Fibroblast of skin of right quadriceps (primary cell): ENCODE data around the gene MTHFD2L.

ENCODE experiments used
- DNase-seq: peaks from one replicate; pipeline ENCODE4 v3.0.0-alpha.2; 2013

Gene MTHFD2L

GRCh38 chr4:74133786-74134499 lies 24.0 kb upstream of the MTHFD2L start:
- DNase-seq, result peak; percentile 90

GRCh38 chr4:74134500-74134852 lies 23.4 kb upstream of the MTHFD2L start:
- DNase-seq, result no peak

- no peak for DNase-seq
Observed at GRCh38 chr4:74146581-74147129, 11.3 kb upstream of the MTHFD2L start.

- no peak for DNase-seq
Observed at GRCh38 chr4:74148205-74148604, 9.7 kb upstream of the MTHFD2L start.

GRCh38 chr4:74152836-74153235 lies 5.1 kb upstream of the MTHFD2L start:
- no peak for DNase-seq

- DNase-seq, result no peak
Observed at GRCh38 chr4:74156521-74156920, 1.4 kb upstream of the MTHFD2L start.

GRCh38 chr4:74157154-74157553 lies 764 bp upstream of the MTHFD2L start:
- peak; percentile 32 for DNase-seq

GRCh38 chr4:74158466-74159142 lies 686 bp downstream of the MTHFD2L start:
- DNase-seq, result no peak

- DNase-seq, result no peak
Observed at GRCh38 chr4:74159143-74159709, 1.3 kb downstream of the MTHFD2L start.

- DNase-seq, result peak; percentile 23
Observed at GRCh38 chr4:74161666-74162450, 3.9 kb downstream of the MTHFD2L start.

- no peak for DNase-seq
Observed at GRCh38 chr4:74166135-74166534, 8.2 kb downstream of the MTHFD2L start.

- DNase-seq, result no peak
Observed at GRCh38 chr4:74166818-74167217, 8.9 kb downstream of the MTHFD2L start.

GRCh38 chr4:74167585-74167984 lies 9.7 kb downstream of the MTHFD2L start:
- no peak for DNase-seq

GRCh38 chr4:74168841-74169240 lies 10.9 kb downstream of the MTHFD2L start:
- no peak for DNase-seq

GRCh38 chr4:74173321-74173720 lies 15.4 kb downstream of the MTHFD2L start:
- no peak for DNase-seq

GRCh38 chr4:74174421-74174820 lies 16.5 kb downstream of the MTHFD2L start:
- no peak for DNase-seq

- DNase-seq, result no peak
Observed at GRCh38 chr4:74174941-74175340, 17.0 kb downstream of the MTHFD2L start.

- no peak for DNase-seq
Observed at GRCh38 chr4:74175379-74175778, 17.5 kb downstream of the MTHFD2L start.

- no peak for DNase-seq
Observed at GRCh38 chr4:74178798-74179197, 20.9 kb downstream of the MTHFD2L start.

- DNase-seq, result peak; percentile 82
Observed at GRCh38 chr4:74181219-74181618, 23.3 kb downstream of the MTHFD2L start.

- no peak for DNase-seq
Observed at GRCh38 chr4:74188912-74189311, 31.0 kb downstream of the MTHFD2L start.

- peak; percentile 53 for DNase-seq
Observed at GRCh38 chr4:74189331-74190043, 31.6 kb downstream of the MTHFD2L start.

- no peak for DNase-seq
Observed at GRCh38 chr4:74190332-74190731, 32.4 kb downstream of the MTHFD2L start.
